SK-MEL-5 (cell line): Measurements from ENCODE around the gene LRRC8C. TPM values are rescaled to one million over a fixed set of nuclear protein-coding genes. Genes with fewer than 3 reads are reported as not detected.
A peak's percentile ranks its signal among the peaks of the same experiment; 100 is the strongest.

Experiments used
- DNase-seq: peaks from one replicate; pipeline ENCODE4 v3.0.0-alpha.2; 2016; ENCODE audit warnings: low read depth, low spot score
- in situ Hi-C: cut with HindIII; loops from 2 replicates; pipeline ENCODE4 v1.10.0; 2016; ENCODE audit warnings: low sequenced_read_pairs, high pct_unique_total_duplicates, low pct_unique_long_range_greater_than_20kb
- small RNA-seq, 2 experiments: library from RNA; depleted of rRNA; stranded (forward); fragments of <200 nt; gene quantifications; one replicate each; pipeline ENCODE3, GENCODE V24; 2014
- total RNA-seq: library from RNA; depleted of rRNA; stranded (reverse); fragments of >200 nt; shearing (Covaris generic); gene quantifications from 2 replicates; pipeline ENCODE4 v1.2.3, GENCODE V29; 2014; rRNA removed

LRRC8C gene
- total RNA-seq, 1 experiment from 2014 or later, result 2.7 TPM

DNA sequence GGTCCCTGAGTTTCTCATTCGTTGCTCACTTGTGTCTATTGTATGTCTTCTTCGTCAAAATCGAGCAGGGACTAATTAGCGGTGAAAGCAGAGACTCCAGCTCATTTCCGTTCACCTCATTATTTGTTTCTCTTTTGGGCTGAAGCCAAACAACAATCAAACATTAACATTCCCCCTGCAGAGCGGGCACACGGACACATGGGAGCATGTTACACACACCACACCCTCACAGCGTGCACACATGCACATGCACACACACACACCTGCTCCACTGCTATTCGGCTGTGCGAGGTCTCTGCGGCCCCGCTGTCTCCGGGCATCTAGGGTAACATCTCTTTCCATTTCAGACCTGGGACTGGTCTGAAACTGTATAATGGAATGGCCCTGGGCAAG lies 129.5 kb downstream of the LRRC8C start:
- in situ Hi-C loops, result no loop called here
- no peak for DNase-seq

DNA sequence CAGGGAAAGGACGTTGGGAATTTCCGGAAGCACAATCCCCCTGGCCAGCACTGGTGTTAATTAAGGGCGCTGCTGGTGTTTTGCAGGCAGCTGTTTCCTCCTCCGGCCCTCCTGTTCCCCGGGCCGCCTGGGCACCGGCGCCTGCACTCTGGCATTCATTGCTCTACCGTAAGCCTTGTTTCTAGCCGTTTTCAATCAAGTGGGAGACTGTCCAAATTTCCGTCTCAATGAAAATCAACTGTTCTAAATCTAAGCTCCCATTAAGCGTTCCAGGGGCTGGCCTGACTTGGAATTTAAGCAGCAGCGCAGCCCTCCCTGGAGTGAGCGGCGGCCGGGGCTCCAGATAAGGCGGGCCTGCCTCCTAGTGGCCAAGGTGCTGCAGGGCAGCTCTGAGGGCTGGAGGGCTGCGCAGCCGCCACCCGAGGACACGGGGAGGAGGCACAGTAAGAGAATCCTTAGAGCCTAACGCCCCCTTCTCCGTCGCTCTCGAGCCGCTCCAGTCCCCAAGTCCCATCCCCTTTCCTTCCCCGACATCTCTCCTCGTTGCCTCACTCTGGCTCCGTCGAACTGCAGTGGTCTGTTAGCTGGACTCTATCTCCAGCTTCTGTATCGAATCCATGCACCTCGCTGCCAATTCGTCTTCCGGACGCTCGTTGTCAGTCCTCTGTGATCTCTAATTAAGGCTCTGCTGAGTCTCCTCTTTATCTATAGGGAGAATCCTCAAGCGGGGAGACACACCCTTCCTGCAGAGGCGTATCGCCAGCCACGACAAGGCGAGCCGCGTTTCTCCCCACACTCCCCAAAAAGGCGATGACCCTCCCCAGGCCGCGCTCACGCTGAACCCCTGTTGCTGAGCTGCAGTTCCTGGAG lies 130.1 kb downstream of the LRRC8C start:
- peak; percentile 75 for DNase-seq
- in situ Hi-C loops, result no loop called here

DNA sequence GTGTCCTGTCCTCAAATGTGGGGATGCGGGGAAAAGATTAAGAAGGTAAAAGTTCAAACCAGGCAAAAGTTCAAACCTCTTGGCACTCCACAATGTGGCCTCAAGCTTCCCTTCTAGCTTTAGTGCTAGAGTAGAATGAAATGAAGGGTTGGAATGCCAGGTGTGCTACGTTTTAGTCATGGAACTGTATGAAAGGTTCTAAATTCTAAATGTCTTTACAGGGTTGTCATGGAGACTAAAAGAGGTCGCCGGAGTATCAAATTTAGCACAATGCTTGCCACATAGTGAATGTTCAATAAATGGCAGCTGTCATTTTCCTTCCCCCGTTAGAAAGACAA lies 130.7 kb downstream of the LRRC8C start:
- DNase-seq, result no peak
- in situ Hi-C loops, result no loop called here

DNA sequence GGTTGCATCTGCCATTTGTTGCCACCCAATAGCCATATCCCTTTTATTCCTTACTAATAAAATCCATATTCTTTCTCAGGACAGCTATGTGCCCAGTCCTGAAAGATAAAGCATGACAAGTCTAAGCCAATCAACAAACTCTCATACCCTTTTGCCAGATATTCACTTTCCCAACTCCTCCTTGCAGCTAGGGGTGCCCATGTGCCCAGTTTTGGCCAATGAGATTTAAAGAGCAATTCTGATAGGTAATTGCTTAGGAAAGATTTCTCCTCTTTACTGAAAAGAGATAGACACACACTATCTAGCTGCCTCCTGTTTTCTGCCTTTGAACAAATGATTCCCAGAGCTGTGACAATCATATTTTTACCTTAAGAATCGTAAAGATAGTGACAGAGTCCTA lies 132.9 kb downstream of the LRRC8C start:
- in situ Hi-C loops, result no loop called here
- DNase-seq, result no peak

DNA sequence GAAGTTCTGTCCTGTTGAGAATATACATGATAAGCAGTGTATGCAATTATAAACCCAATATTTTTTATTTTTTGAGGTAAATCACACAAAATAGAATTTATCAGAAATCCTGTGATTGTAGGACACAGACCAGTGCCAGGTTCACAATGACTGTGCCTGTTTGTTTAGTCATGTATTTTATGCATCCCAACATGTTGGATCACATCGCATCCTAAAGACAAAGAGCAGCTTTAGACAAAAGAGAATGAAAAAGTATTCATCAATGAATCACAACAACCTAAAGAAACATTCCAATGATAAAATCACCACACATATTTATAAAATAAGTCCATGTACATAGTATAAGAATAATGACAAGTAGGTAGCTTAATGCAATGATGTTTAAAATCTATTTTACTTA lies 134.7 kb downstream of the LRRC8C start:
- DNase-seq, result no peak
- in situ Hi-C loops, result no loop called here

Small RNA genes within 50 kb of the gene (small RNA-seq; reads per million reads assigned to genes)
- 0 reads per million in 2 experiments for gene AC093423.1

Other genes with a start within 250 kb of the LRRC8C start
- gene LRRC8B, start 108.3 kb upstream of the LRRC8C start, total RNA-seq, result 3.9 and 5.7 TPM in 2 replicates
- gene LRRC8D, start 187.9 kb downstream of the LRRC8C start, total RNA-seq, result 46.0 and 48.7 TPM in 2 replicates